HCT116 (cell line): ENCODE results near the gene SIL1. TPM values are rescaled to one million over a fixed set of nuclear protein-coding genes. Genes with fewer than 3 reads are reported as not detected.

ENCODE experiments used
- ATAC-seq: fragments of 200-7000 bp; cut with Tn5 transposase; 2 replicates; pipeline ENCODE4 v1.9.1; 2020; ENCODE audit warnings: mild to moderate bottlenecking, moderate library complexity
- BruUV-seq: library from RNA; stranded (reverse); fragments of 400-500 nt; replicated peaks from 2 replicates; lab custom pipeline; 2021; lab: Mats Ljungman, UMichigan
- CTCF ChIA-PET: fragments of 300-600 bp; sonication (Branson Sonifier 250); formaldehyde crosslinking; loops from one replicate; lab custom pipeline; 2021; ENCODE audit warnings: antibody characterized with exemption; lab: Charles Lee
- POLR2A ChIA-PET: fragments of 300-600, 350-600 bp; sonication (Branson Sonifier 250); formaldehyde crosslinking; loops from one replicate; lab custom pipeline; 2021; ENCODE audit warnings: antibody characterized with exemption; lab: Charles Lee
- RAD21 ChIA-PET, 2 experiments: fragments of 300-600 bp; sonication (Branson Sonifier 250); formaldehyde crosslinking; loops; one replicate each; lab custom pipeline; 2023; ENCODE audit warnings: low total read pairs in 2 of 2; ENCODE audit not compliant: uncharacterized antibody in 2 of 2, unreplicated experiment in 2 of 2, low non-redundant PET in 1 of 2; lab: Charles Lee
- DNase-seq: peaks from one replicate; pipeline ENCODE4 v3.0.0-alpha.2; 2010; ENCODE audit warnings: low read depth, low spot score
- H2AFZ ChIP-seq: fragments of 200-600 bp; shearing (Covaris generic), sonication (generic); 2 replicates; pipeline ENCODE4 v1.6.1; 2017; ENCODE audit warnings: low read depth, mixed run types, mixed read lengths, antibody characterized with exemption, low read length; ENCODE audit not compliant: poor library complexity, severe bottlenecking
- H3K27ac ChIP-seq: 2 replicates; pipeline ENCODE4 v1.5.1; 2012; ENCODE audit warnings: low read depth, low read length
- H3K27me3 ChIP-seq: fragments of 200-600 bp; sonication (generic); 2 replicates; pipeline ENCODE4 v1.6.1; 2016; ENCODE audit warnings: mixed run types, low read length, mixed read lengths; ENCODE audit not compliant: insufficient read depth
- H3K36me3 ChIP-seq, 2 experiments: fragments of 200-500 bp in 1 of 2; fragments of 200-600 bp in 1 of 2; sonication (Bioruptor generic) in 1 of 2; sonication (generic) in 1 of 2; 2 replicates each; pipeline versions ENCODE4 v1.5.1 to v1.6.1; 2014 to 2016; ENCODE audit warnings: low read length in 2 of 2, inconsistent platforms in 1 of 2, mixed read lengths in 1 of 2, mixed run types in 1 of 2; ENCODE audit not compliant: insufficient read depth in 2 of 2, control insufficient read depth in 1 of 2
- H3K4me1 ChIP-seq, 2 experiments: fragments of 200-600 bp in 1 of 2; sonication (generic) in 1 of 2; 2 replicates each; pipeline versions ENCODE4 v1.5.1 to v1.6.1; 2012 to 2017; ENCODE audit warnings: low read length in 2 of 2, inconsistent platforms in 1 of 2, mild to moderate bottlenecking in 1 of 2, mixed read lengths in 1 of 2, mixed run types in 1 of 2, moderate library complexity in 1 of 2; ENCODE audit not compliant: insufficient read depth in 2 of 2, control insufficient read depth in 1 of 2
- H3K4me2 ChIP-seq: fragments of 200-600 bp; sonication (generic); 2 replicates; pipeline ENCODE4 v1.6.1; 2017; ENCODE audit warnings: mixed run types, low read length, mixed read lengths
- H3K4me3 ChIP-seq, 2 experiments: fragments of 200-600 bp in 1 of 2; sonication (generic) in 1 of 2; replicated peaks in 1 of 2; 2 replicates each; pipeline ENCODE4 v1.5.1; 2011 to 2016; ENCODE audit warnings: low read length in 2 of 2, control low read depth in 1 of 2, low read depth in 1 of 2, mild to moderate bottlenecking in 1 of 2, mixed read lengths in 1 of 2, mixed run types in 1 of 2
- H3K79me2 ChIP-seq: fragments of 200-600 bp; sonication (generic); 2 replicates; pipeline ENCODE4 v1.6.1; 2017; ENCODE audit warnings: mild to moderate bottlenecking, mixed run types, low read length, moderate library complexity, mixed read lengths; ENCODE audit not compliant: insufficient read depth
- H3K9ac ChIP-seq: fragments of 200-600 bp; sonication (generic); 2 replicates; pipeline ENCODE4 v1.6.1; 2016; ENCODE audit warnings: low read length, mixed read lengths
- H3K9me2 ChIP-seq: fragments of 200-600 bp; sonication (generic), shearing (Covaris generic); 2 replicates; pipeline ENCODE4 v1.6.1; 2017; ENCODE audit warnings: mixed run types, mild to moderate bottlenecking, moderate library complexity; ENCODE audit not compliant: insufficient read depth
- H3K9me3 ChIP-seq, 2 experiments: fragments of 200-500 bp in 1 of 2; fragments of 200-600 bp in 1 of 2; sonication (Bioruptor generic) in 1 of 2; sonication (generic) in 1 of 2; 2 replicates each; pipeline ENCODE4 v1.6.1; 2014 to 2017; ENCODE audit warnings: low read length in 2 of 2, mixed read lengths in 2 of 2, inconsistent platforms in 1 of 2, low read depth in 1 of 2, mild to moderate bottlenecking in 1 of 2, mixed run types in 1 of 2, moderate library complexity in 1 of 2; ENCODE audit not compliant: control insufficient read depth in 1 of 2, insufficient read depth in 1 of 2
- H4K20me1 ChIP-seq: fragments of 200-600 bp; sonication (generic), shearing (Covaris generic); 2 replicates; pipeline ENCODE4 v1.6.1; 2017; ENCODE audit warnings: mixed run types, mild to moderate bottlenecking, moderate library complexity; ENCODE audit not compliant: insufficient read depth
- ELF1 ChIP-seq: IDR thresholded peaks from 2 replicates; pipeline ENCODE4 v1.6.1; 2012; ENCODE audit warnings: low read depth, borderline replicate concordance
- EZH2phosphoT487 ChIP-seq: fragments of 200-600 bp; IDR thresholded peaks from 2 replicates; pipeline ENCODE4 v1.6.1; 2018; ENCODE audit warnings: antibody characterized with exemption, borderline replicate concordance
- RAD21 ChIP-seq: IDR thresholded peaks from 2 replicates; pipeline ENCODE4 v1.6.1; 2012; ENCODE audit warnings: low read depth, mild to moderate bottlenecking
- ZNF274 ChIP-seq: fragments of 200-500 bp; sonication (Bioruptor generic); IDR thresholded peaks from 2 replicates; pipeline ENCODE4 v1.6.1; 2014; ENCODE audit warnings: mild to moderate bottlenecking, low read depth, low read length, inconsistent platforms
- intact Hi-C: fragments of 100-400 bp; cut with micrococcal nuclease; formaldehyde crosslinking; loops from 2 replicates; pipeline ENCODE4 v1.10.0; 2022
- total RNA-seq: library from RNA; stranded (reverse); gene quantifications from one replicate; pipeline ENCODE4 v1.2.1, GENCODE V29; 2021; ENCODE audit not compliant: unreplicated experiment
- TF ChIP-seq, protein P1 (sequence below), 3 experiments: fragments of 200-600 bp in 1 of 3; sonication (generic) in 1 of 3; IDR thresholded peaks in 2 of 3; conservative IDR thresholded peaks in 1 of 3; 2 replicates each; pipeline ENCODE4 v1.5.1; 2012 to 2017; ENCODE audit warnings: low read depth in 2 of 3, low read length in 2 of 3, antibody characterized with exemption in 1 of 3, borderline replicate concordance in 1 of 3, control low read depth in 1 of 3, mild to moderate bottlenecking in 1 of 3, mixed read lengths in 1 of 3, mixed run types in 1 of 3, moderate library complexity in 1 of 3; ENCODE audit not compliant: insufficient read depth in 1 of 3

SIL1 gene
- total RNA-seq, 1 experiment from 2014 or later: 34.0 TPM

DNA sequence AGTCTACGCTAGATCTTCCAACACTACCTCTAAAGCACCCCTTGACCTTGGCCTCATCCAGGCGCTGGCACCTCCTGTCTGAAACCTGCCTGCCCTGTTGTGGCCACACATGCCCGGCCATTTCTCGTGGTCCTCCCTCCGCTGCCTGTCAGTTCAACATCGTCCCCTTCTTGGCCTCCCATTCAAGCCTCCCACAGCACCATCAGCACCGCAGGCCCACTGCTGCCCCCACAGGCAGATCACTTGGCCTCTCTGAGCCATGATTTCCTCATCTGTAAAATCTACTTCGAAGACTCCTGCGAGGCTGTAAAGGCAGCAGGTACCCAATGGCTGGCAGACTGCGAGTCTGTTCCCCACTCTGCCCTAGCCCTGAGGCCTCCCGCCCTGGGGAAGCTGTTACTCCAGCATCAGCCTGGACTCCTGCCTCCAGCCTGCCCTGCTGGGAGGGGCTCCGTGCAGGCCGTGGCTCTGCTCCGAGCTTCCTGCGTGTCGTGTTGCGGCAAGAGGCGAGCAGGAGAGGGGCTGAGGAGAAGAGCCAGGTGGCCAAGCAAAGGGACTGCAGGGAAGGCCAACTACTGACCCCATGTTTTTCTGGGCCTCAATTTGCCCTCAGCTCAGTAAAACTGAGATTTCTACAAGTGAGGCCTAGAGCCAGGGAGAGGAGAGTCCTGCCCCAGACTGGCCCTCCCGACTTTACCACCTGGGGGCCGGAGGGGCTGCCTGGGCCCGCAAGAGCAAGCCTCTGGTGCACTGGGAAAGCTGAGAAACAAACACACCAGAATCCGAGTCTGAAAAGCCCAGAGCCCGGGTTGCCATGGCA is 252.5 kb downstream of the SIL1 start:
- no peaks in the 10 kb centered on the region for H3K79me2 ChIP-seq
- no peaks in the 10 kb centered on the region for H3K9me3 ChIP-seq
- ATAC-seq: peak; percentile 52
- POLR2A ChIA-PET: no interaction called here
- H3K27ac ChIP-seq: no peak overlapping the region
- TF ChIP-seq, protein P1, sequence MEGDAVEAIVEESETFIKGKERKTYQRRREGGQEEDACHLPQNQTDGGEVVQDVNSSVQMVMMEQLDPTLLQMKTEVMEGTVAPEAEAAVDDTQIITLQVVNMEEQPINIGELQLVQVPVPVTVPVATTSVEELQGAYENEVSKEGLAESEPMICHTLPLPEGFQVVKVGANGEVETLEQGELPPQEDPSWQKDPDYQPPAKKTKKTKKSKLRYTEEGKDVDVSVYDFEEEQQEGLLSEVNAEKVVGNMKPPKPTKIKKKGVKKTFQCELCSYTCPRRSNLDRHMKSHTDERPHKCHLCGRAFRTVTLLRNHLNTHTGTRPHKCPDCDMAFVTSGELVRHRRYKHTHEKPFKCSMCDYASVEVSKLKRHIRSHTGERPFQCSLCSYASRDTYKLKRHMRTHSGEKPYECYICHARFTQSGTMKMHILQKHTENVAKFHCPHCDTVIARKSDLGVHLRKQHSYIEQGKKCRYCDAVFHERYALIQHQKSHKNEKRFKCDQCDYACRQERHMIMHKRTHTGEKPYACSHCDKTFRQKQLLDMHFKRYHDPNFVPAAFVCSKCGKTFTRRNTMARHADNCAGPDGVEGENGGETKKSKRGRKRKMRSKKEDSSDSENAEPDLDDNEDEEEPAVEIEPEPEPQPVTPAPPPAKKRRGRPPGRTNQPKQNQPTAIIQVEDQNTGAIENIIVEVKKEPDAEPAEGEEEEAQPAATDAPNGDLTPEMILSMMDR (IDR thresholded peaks at IDR 0.05 in 2 of 3, conservative IDR thresholded peaks at IDR 0.05 in 1 of 3; ENCODE audit: borderline replicate concordance in 1 of 3, insufficient read depth in 1 of 3, low read depth in 2 of 3, low read length in 2 of 3): peak in 2 of 3 experiments; percentile 12 to 17; a peak in 1 of 6 replicates
- TF ChIP-seq RAD21: 0 out of 2 replicates have a peak, but pooled peaks have one; percentile 6
- TF ChIP-seq ZNF274: no peak
- TF ChIP-seq EZH2phosphoT487: no peak
- TF ChIP-seq ELF1: no peak
- H3K4me1 ChIP-seq: no peaks in the 10 kb centered on the region
- no peak overlapping the region for H3K4me3 ChIP-seq
- RAD21 ChIA-PET: no interaction called here
- no peak overlapping the region for H2AFZ ChIP-seq
- H3K9me2 ChIP-seq: no peaks in the 10 kb centered on the region
- H4K20me1 ChIP-seq: no peaks in the 10 kb centered on the region
- no TSS peak for BruUV-seq
- H3K27me3 ChIP-seq: no peaks in the 10 kb centered on the region
- CTCF ChIA-PET: no interaction called here
- DNase-seq: no peak
- H3K9ac ChIP-seq: no peak overlapping the region
- intact Hi-C loops: no loop called here
- no peak overlapping the region for H3K4me2 ChIP-seq
- H3K36me3 ChIP-seq: no peaks in the 10 kb centered on the region
